Mesenchymal stem cell (in vitro differentiated cells and primary cell): ENCODE measurements around the gene NCOR2.
A peak's percentile ranks its signal among the peaks of the same experiment; 100 is the strongest.

Experiments
- DNase-seq: peaks from one replicate; pipeline ENCODE4 v3.0.0-alpha.2; 2013
- H2AFZ ChIP-seq: one replicate; pipeline ENCODE4 v1.6.1; 2013; ENCODE audit warnings: low read depth, mild to moderate bottlenecking, control low read depth, inconsistent platforms, low read length, moderate library complexity
- H2AK5ac ChIP-seq: 2 replicates; pipeline ENCODE4 v1.6.1; 2013; ENCODE audit warnings: low read length, moderate library complexity, mild to moderate bottlenecking, inconsistent platforms; ENCODE audit not compliant: severe bottlenecking
- H2BK120ac ChIP-seq: one replicate; pipeline ENCODE4 v1.6.1; 2013; ENCODE audit warnings: low read depth, mild to moderate bottlenecking, inconsistent platforms, low read length, moderate library complexity
- H2BK12ac ChIP-seq, 2 experiments: one replicate each; pipeline ENCODE4 v1.6.1; 2013; ENCODE audit warnings: inconsistent platforms in 2 of 2, low read length in 2 of 2, mild to moderate bottlenecking in 2 of 2, moderate library complexity in 2 of 2, control low read depth in 1 of 2
- H2BK15ac ChIP-seq: one replicate; pipeline ENCODE4 v1.6.1; 2013; ENCODE audit warnings: mild to moderate bottlenecking, low read depth, inconsistent platforms; ENCODE audit not compliant: poor library complexity, severe bottlenecking
- H2BK5ac ChIP-seq: 2 replicates; pipeline ENCODE4 v1.6.1; 2013; ENCODE audit warnings: low read depth, mild to moderate bottlenecking, low read length, control low read depth, inconsistent platforms; ENCODE audit not compliant: poor library complexity, severe bottlenecking
- H3K14ac ChIP-seq, 2 experiments: one replicate each; pipeline ENCODE4 v1.6.1; 2013; ENCODE audit warnings: inconsistent platforms in 2 of 2, low read length in 2 of 2, control low read depth in 1 of 2, mild to moderate bottlenecking in 1 of 2, moderate library complexity in 1 of 2
- H3K18ac ChIP-seq, 2 experiments: one replicate each; pipeline ENCODE4 v1.6.1; 2013; ENCODE audit warnings: inconsistent platforms in 2 of 2, low read length in 2 of 2, control low read depth in 1 of 2, low read depth in 1 of 2, mild to moderate bottlenecking in 1 of 2
- H3K23ac ChIP-seq, 2 experiments: one replicate each; pipeline ENCODE4 v1.6.1; 2013; ENCODE audit warnings: inconsistent platforms in 2 of 2, low read length in 2 of 2, mild to moderate bottlenecking in 2 of 2, moderate library complexity in 2 of 2, control low read depth in 1 of 2
- H3K27ac ChIP-seq: 2 replicates; pipeline ENCODE4 v1.5.1; 2013; ENCODE audit warnings: mild to moderate bottlenecking, moderate library complexity, low read length, control low read depth, inconsistent platforms; ENCODE audit not compliant: poor library complexity, severe bottlenecking
- H3K27me3 ChIP-seq, 2 experiments: 2 replicates each; pipeline versions ENCODE4 v1.6.1 to v1.7.0; 2013; ENCODE audit warnings: low read length in 2 of 2, mild to moderate bottlenecking in 2 of 2, moderate library complexity in 2 of 2, control low read depth in 1 of 2, inconsistent platforms in 1 of 2; ENCODE audit not compliant: control insufficient read depth in 1 of 2, insufficient read depth in 1 of 2
- H3K36me3 ChIP-seq, 2 experiments: 2 replicates each; pipeline versions ENCODE4 v1.6.1 to v1.7.0; 2013; ENCODE audit warnings: low read length in 2 of 2, control low read depth in 1 of 2, inconsistent platforms in 1 of 2, low read depth in 1 of 2, mild to moderate bottlenecking in 1 of 2; ENCODE audit not compliant: insufficient read depth in 2 of 2, control insufficient read depth in 1 of 2
- H3K4ac ChIP-seq, 2 experiments: one replicate each; pipeline ENCODE4 v1.6.1; 2013; ENCODE audit warnings: inconsistent platforms in 2 of 2, low read length in 2 of 2, mild to moderate bottlenecking in 2 of 2, moderate library complexity in 2 of 2, control low read depth in 1 of 2, low read depth in 1 of 2
- H3K4me1 ChIP-seq: 2 replicates; pipeline ENCODE4 v1.6.1; 2013; ENCODE audit warnings: low read depth, low read length, control low read depth; ENCODE audit not compliant: control insufficient read depth, insufficient read depth
- H3K4me2 ChIP-seq: 2 replicates; pipeline ENCODE4 v1.6.1; 2013; ENCODE audit warnings: low read length, mild to moderate bottlenecking, inconsistent platforms; ENCODE audit not compliant: poor library complexity, severe bottlenecking
- H3K4me3 ChIP-seq, 2 experiments: 2 replicates each; pipeline versions ENCODE4 v1.5.1 to v1.7.0; 2013; ENCODE audit warnings: low read length in 2 of 2, mild to moderate bottlenecking in 2 of 2, control low read depth in 1 of 2, low read depth in 1 of 2; ENCODE audit not compliant: insufficient read depth in 1 of 2
- H3K79me1 ChIP-seq: replicated peaks from 2 replicates; pipeline ENCODE4 v1.6.1; 2013; ENCODE audit warnings: mild to moderate bottlenecking, control low read depth, low read length, inconsistent platforms; ENCODE audit not compliant: poor library complexity, severe bottlenecking
- H3K9ac ChIP-seq: 2 replicates; pipeline ENCODE4 v1.7.0; 2013; ENCODE audit warnings: mild to moderate bottlenecking, low read length, moderate library complexity
- H3K9me3 ChIP-seq: 2 replicates; pipeline ENCODE4 v1.7.0; 2013; ENCODE audit warnings: mild to moderate bottlenecking, low read length; ENCODE audit not compliant: control insufficient read depth
- H4K8ac ChIP-seq: one replicate; pipeline ENCODE4 v1.6.1; 2013; ENCODE audit warnings: inconsistent platforms, mild to moderate bottlenecking, low read length, moderate library complexity
- H4K91ac ChIP-seq: one replicate; pipeline ENCODE4 v1.6.1; 2013; ENCODE audit warnings: mild to moderate bottlenecking, low read length, inconsistent platforms
- WGBS: methylation state at CpG from one replicate; pipeline ENCODE4 v1.1.7; 2013; ENCODE audit warnings: mixed read lengths; 5-methylcytosine and 5-hydroxymethylcytosine counted together

Gene NCOR2

GRCh38 chr12:124564971-124565491 is 2.4 kb downstream of the NCOR2 start:
- peaks cover 48% of the 10 kb centered on the region for H3K4me1 ChIP-seq
- H3K9ac ChIP-seq, result no peak overlapping the region
- H3K4ac ChIP-seq, result no peak overlapping the region
- H3K9me3 ChIP-seq, result no peaks in the 10 kb centered on the region
- H2AFZ ChIP-seq, result no peak overlapping the region
- H3K18ac ChIP-seq, result peak overlapping the region; percentile 34 to 67
- peaks cover 0 to 12% of the 10 kb centered on the region in 2 experiments for H3K36me3 ChIP-seq
- H2BK15ac ChIP-seq, result no peak overlapping the region
- H3K4me2 ChIP-seq, result peak overlapping the region; percentile 54
- H3K4me3 ChIP-seq, result peak overlapping the region in 1 of 2 experiments; percentile 56
- H3K14ac ChIP-seq, result no peak overlapping the region
- H3K27me3 ChIP-seq, result no peaks in the 10 kb centered on the region
- no peak overlapping the region for H2BK12ac ChIP-seq
- H4K8ac ChIP-seq, result peak overlapping the region; percentile 57
- H4K91ac ChIP-seq, result no peak overlapping the region
- 20% methylated on average over 18 of the region's 19 CpGs for WGBS
- no peak overlapping the region for H2BK5ac ChIP-seq
- peak overlapping the region in 1 of 2 experiments; percentile 47 for H3K23ac ChIP-seq
- H2AK5ac ChIP-seq, result no peak overlapping the region
- no peaks in the 10 kb centered on the region for H3K79me1 ChIP-seq
- no peak for DNase-seq
- peak overlapping the region; percentile 55 for H3K27ac ChIP-seq
- H2BK120ac ChIP-seq, result no peak overlapping the region

DNA sequence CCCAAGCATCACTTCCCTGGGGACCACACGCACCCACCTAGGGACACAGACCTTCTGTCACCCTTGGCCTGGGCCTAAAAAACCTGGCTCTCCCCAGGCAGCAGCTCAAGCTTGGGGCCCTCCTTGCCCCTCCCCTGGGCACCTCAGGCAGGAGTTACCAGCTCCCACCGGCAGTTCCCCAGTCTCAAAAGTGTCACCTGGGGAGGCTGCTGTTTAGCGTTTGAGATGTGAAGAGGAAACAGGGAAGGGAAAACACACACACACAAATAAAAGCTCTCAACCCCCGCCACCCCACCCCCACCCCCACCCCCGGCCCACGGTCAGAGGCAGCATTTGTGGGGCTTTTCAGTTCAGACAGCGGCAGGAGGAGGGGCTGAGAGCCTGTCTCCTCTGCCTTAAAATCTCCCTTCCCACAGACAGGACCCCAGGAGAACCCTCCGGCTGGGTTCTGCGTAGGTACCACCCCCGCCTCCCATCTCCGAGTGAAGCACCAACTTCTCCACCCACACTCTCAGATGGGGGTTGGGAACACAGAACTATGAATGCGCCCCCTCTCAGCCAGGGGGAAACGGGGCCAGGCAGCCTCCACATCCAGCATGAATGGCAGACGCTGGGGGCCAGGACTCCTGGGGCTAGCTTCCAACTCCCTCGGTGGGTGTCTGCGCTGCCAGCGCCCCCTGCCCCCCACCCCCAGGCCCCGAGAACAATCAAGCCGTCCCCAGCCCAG is 3.0 kb downstream of the NCOR2 start:
- H2BK5ac ChIP-seq, result no peak overlapping the region
- H3K4me2 ChIP-seq, result peak overlapping the region; percentile 55
- H3K79me1 ChIP-seq, result no peaks in the 10 kb centered on the region
- H3K14ac ChIP-seq, result no peak overlapping the region
- no peaks in the 10 kb centered on the region for H3K9me3 ChIP-seq
- peak overlapping the region in 1 of 2 experiments; percentile 24 for H3K4me3 ChIP-seq
- H2BK12ac ChIP-seq, result no peak overlapping the region
- H3K18ac ChIP-seq, result peak overlapping the region; percentile 30 to 83
- no peak overlapping the region for H2BK15ac ChIP-seq
- H3K36me3 ChIP-seq, result peaks cover 0 to 13% of the 10 kb centered on the region in 2 experiments
- peak overlapping the region; percentile 41 for H4K91ac ChIP-seq
- no peak overlapping the region for H3K23ac ChIP-seq
- 24% methylated on average over 9 of the region's 19 CpGs for WGBS
- peaks cover 45% of the 10 kb centered on the region for H3K4me1 ChIP-seq
- no peak overlapping the region for H2AFZ ChIP-seq
- H4K8ac ChIP-seq, result no peak overlapping the region
- H3K27ac ChIP-seq, result peak overlapping the region; percentile 9
- peak; percentile 59 for DNase-seq
- no peaks in the 10 kb centered on the region for H3K27me3 ChIP-seq
- no peak overlapping the region for H3K9ac ChIP-seq
- no peak overlapping the region for H3K4ac ChIP-seq
- no peak overlapping the region for H2AK5ac ChIP-seq
- H2BK120ac ChIP-seq, result no peak overlapping the region

DNA sequence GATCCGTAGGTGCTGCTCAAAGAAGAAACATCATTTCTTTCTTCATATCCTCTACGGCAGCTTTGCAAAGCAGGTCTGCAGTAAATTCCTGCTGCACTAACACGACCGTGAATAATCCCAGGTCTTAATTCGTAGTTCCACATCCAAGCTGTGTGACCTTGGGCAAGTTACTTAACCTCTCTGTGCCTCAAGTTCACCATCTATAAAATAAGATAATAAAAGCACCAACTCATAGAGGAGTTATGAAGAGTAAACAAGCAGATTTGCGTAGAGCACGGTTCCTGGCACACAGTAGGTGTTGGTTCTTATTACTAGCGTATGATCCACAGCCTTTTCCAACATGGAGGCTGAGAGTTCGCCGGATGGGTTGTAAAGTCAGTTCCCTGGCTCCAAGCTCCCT is 3.6 kb downstream of the NCOR2 start:
- DNase-seq, result no peak
- no peak overlapping the region for H4K8ac ChIP-seq
- H2AFZ ChIP-seq, result no peak overlapping the region
- peak overlapping the region in 1 of 2 experiments; percentile 37 for H3K23ac ChIP-seq
- no peaks in the 10 kb centered on the region for H3K9me3 ChIP-seq
- H2BK15ac ChIP-seq, result no peak overlapping the region
- no peak overlapping the region for H3K4ac ChIP-seq
- H3K14ac ChIP-seq, result no peak overlapping the region
- H3K27me3 ChIP-seq, result no peaks in the 10 kb centered on the region
- WGBS, result 88% methylated on average over 10 of the region's 10 CpGs
- no peak overlapping the region for H3K4me2 ChIP-seq
- no peak overlapping the region for H2BK120ac ChIP-seq
- H2BK12ac ChIP-seq, result no peak overlapping the region
- no peak overlapping the region for H3K9ac ChIP-seq
- H3K79me1 ChIP-seq, result peaks cover 1% of the 10 kb centered on the region
- no peak overlapping the region for H2BK5ac ChIP-seq
- H4K91ac ChIP-seq, result no peak overlapping the region
- H3K4me1 ChIP-seq, result peaks cover 45% of the 10 kb centered on the region
- peaks cover 0 to 19% of the 10 kb centered on the region in 2 experiments for H3K36me3 ChIP-seq
- H3K18ac ChIP-seq, result no peak overlapping the region
- no peak overlapping the region for H2AK5ac ChIP-seq
- no peak overlapping the region for H3K27ac ChIP-seq
- H3K4me3 ChIP-seq, result no peak overlapping the region

GRCh38 chr12:124563401-124563800 is 4.0 kb downstream of the NCOR2 start:
- Histone ChIP-seq H3K36me3 (peaks cover 0 to 23% of the 10 kb centered on the region in 2 experiments), H2BK15ac (no peak overlapping the region), H3K14ac (no peak overlapping the region), H3K18ac (no peak overlapping the region), H4K8ac (no peak overlapping the region), H2AK5ac (no peak overlapping the region), H3K9ac (no peak overlapping the region), H2BK12ac (no peak overlapping the region), H3K4me1 (peaks cover 46% of the 10 kb centered on the region), H3K27ac (no peak overlapping the region), H2BK120ac (no peak overlapping the region), H2AFZ (no peak overlapping the region), H3K23ac (peak overlapping the region in 1 of 2 experiments; percentile 37), H2BK5ac (no peak overlapping the region), H4K91ac (no peak overlapping the region), H3K4ac (no peak overlapping the region), H3K4me3 (no peak overlapping the region), H3K79me1 (peaks cover 1% of the 10 kb centered on the region), H3K27me3 (no peaks in the 10 kb centered on the region), H3K9me3 (no peaks in the 10 kb centered on the region), H3K4me2 (peak overlapping the region; percentile 14)
- DNase-seq, result no peak
- WGBS, result 95% methylated on average over 11 of the region's 11 CpGs
